Measurements from ENCODE around the gene TPP2.

Gene TPP2

GRCh38 chr13:102609696-102610095 is 12.9 kb downstream of the TPP2 start:
- no peak overlapping the region for H3K27ac Mint-ChIP-seq
- no peak overlapping the region for H3K4me3 Mint-ChIP-seq
- H3K9me3 Mint-ChIP-seq = no peaks in the 10 kb centered on the region
- intact Hi-C loops (cut with micrococcal nuclease) = loop anchor here (10.0 kb wide), 1 partner anchor 55 kb away; no protein-coding TSS in a partner anchor
- H3K4me1 Mint-ChIP-seq (ENCODE audit: low read depth) = peaks cover 56% of the 10 kb centered on the region
- H3K36me3 Mint-ChIP-seq (ENCODE audit: low read depth) = peaks cover 80% of the 10 kb centered on the region
- H3K27me3 Mint-ChIP-seq = no peaks in the 10 kb centered on the region

GRCh38 chr13:102610296-102610895 is 13.6 kb downstream of the TPP2 start:
- intact Hi-C loops (cut with micrococcal nuclease) = loop anchor here (10.0 kb wide), 1 partner anchor 54 kb away; no protein-coding TSS in a partner anchor
- peaks cover 80% of the 10 kb centered on the region for H3K36me3 Mint-ChIP-seq (ENCODE audit: low read depth)

DNA sequence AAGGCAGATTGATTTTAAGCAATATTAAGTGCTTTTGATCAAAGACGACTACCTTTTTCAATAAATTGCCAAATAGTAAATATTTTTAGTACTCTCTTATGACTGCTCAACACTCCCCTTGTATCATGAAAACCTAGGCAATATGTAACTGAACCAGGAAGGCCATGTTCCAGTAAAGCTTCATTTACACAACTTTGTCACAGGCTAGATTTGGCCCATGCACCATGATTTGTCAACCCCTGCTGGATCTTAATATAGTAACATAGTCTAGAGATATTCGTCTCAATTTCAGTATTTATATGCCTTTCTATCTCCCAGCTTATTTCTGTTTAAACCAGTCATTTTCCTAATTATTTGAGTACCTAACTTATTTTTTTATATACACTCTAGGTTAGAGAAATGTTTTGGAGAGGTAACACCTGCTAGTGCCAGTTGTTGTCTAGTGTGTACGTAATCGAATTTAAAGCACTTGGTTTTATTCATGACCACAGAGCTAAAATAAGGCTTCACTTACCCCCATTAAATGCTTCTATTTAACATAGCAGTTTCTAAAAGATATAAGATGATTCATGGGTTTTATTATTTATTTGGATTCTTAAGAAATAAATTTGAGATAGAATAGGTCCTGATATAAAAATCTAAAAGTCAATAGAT is 21.0 kb downstream of the TPP2 start:
- intact Hi-C loops (cut with micrococcal nuclease) = loop anchor here (10.0 kb wide), 1 partner anchor 47 kb away; no protein-coding TSS in a partner anchor
- no peaks in the 10 kb centered on the region for H3K9me3 Mint-ChIP-seq
- H3K36me3 Mint-ChIP-seq (ENCODE audit: low read depth) = peaks cover 74% of the 10 kb centered on the region
- H3K27ac Mint-ChIP-seq = no peak overlapping the region
- no peak overlapping the region for H3K4me3 Mint-ChIP-seq
- no peaks in the 10 kb centered on the region for H3K27me3 Mint-ChIP-seq
- H3K4me1 Mint-ChIP-seq (ENCODE audit: low read depth) = peaks cover 6% of the 10 kb centered on the region

More at GRCh38 chr13:102610296-102610895, 13.6 kb downstream of the TPP2 start:
- Mint-ChIP-seq H3K4me3 (no peak overlapping the region), H3K4me1 (ENCODE audit: low read depth) (peaks cover 49% of the 10 kb centered on the region), H3K27me3 (no peaks in the 10 kb centered on the region), H3K9me3 (no peaks in the 10 kb centered on the region), H3K27ac (no peak overlapping the region)

GRCh38 chr13:102620516-102620915 is 23.7 kb downstream of the TPP2 start:
- H3K4me3 Mint-ChIP-seq = no peak overlapping the region
- no peak overlapping the region for H3K27ac Mint-ChIP-seq
- no peaks in the 10 kb centered on the region for H3K27me3 Mint-ChIP-seq
- no peaks in the 10 kb centered on the region for H3K9me3 Mint-ChIP-seq
- H3K4me1 Mint-ChIP-seq (ENCODE audit: low read depth) = no peaks in the 10 kb centered on the region
- H3K36me3 Mint-ChIP-seq (ENCODE audit: low read depth) = peaks cover 80% of the 10 kb centered on the region
- intact Hi-C loops (cut with micrococcal nuclease) = loop anchor here (5.0 kb wide), 1 partner anchor 38 kb away; no protein-coding TSS in a partner anchor

GRCh38 chr13:102626928-102627327 is 30.1 kb downstream of the TPP2 start:
- peaks cover 11% of the 10 kb centered on the region for H3K4me1 Mint-ChIP-seq (ENCODE audit: low read depth)
- H3K36me3 Mint-ChIP-seq (ENCODE audit: low read depth) = peaks cover 84% of the 10 kb centered on the region
- no peaks in the 10 kb centered on the region for H3K9me3 Mint-ChIP-seq
- no peak overlapping the region for H3K4me3 Mint-ChIP-seq
- H3K27ac Mint-ChIP-seq = no peak overlapping the region
- intact Hi-C loops (cut with micrococcal nuclease) = no loop called here
- H3K27me3 Mint-ChIP-seq = no peaks in the 10 kb centered on the region

- Mint-ChIP-seq H3K4me3 (no peak overlapping the region), H3K36me3 (ENCODE audit: low read depth) (peaks cover 88% of the 10 kb centered on the region), H3K4me1 (ENCODE audit: low read depth) (peaks cover 11% of the 10 kb centered on the region), H3K27ac (no peak overlapping the region), H3K27me3 (no peaks in the 10 kb centered on the region), H3K9me3 (no peaks in the 10 kb centered on the region)
- intact Hi-C loops (cut with micrococcal nuclease) = no loop called here
Observed at GRCh38 chr13:102628559-102628958, 31.8 kb downstream of the TPP2 start.

- Mint-ChIP-seq H3K27ac (no peak overlapping the region), H3K27me3 (no peaks in the 10 kb centered on the region)
Observed at GRCh38 chr13:102631198-102631597, 34.4 kb downstream of the TPP2 start.

DNA sequence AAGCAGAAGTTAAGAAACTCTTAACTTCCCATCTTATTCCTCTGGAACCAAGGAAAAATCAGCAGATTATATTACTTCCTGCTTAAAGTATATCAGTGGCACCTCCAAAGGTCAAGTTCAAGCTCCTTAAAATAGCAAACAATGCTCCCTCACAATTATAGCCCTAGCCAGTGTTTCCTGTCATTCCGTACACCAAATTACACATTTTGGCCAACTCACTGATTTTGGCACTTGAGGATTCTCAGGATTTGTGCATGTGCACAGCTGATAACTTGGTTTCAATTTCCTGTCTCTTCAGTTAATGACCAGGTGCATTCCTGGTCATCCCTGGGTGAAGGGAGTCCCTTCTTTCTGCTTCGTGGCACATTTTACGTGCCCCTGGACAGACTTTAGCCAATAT is 42.0 kb downstream of the TPP2 start:
- Mint-ChIP-seq H3K4me3 (no peak overlapping the region), H3K4me1 (ENCODE audit: low read depth) (peaks cover 8% of the 10 kb centered on the region), H3K27me3 (no peaks in the 10 kb centered on the region), H3K36me3 (ENCODE audit: low read depth) (peaks cover 96% of the 10 kb centered on the region), H3K9me3 (no peaks in the 10 kb centered on the region), H3K27ac (peak overlapping the region; percentile 6)
- intact Hi-C loops (cut with micrococcal nuclease) = loop anchor here (5.0 kb wide), 1 partner anchor 34 kb away; no protein-coding TSS in a partner anchor

More at GRCh38 chr13:102631198-102631597, 34.4 kb downstream of the TPP2 start:
- Mint-ChIP-seq H3K9me3 (no peaks in the 10 kb centered on the region), H3K36me3 (ENCODE audit: low read depth) (peaks cover 93% of the 10 kb centered on the region), H3K4me3 (no peak overlapping the region), H3K4me1 (ENCODE audit: low read depth) (peaks cover 11% of the 10 kb centered on the region)
- intact Hi-C loops (cut with micrococcal nuclease) = no loop called here

- H3K4me1 Mint-ChIP-seq (ENCODE audit: low read depth) = peaks cover 8% of the 10 kb centered on the region
- intact Hi-C loops (cut with micrococcal nuclease) = no loop called here
- H3K4me3 Mint-ChIP-seq = no peak overlapping the region
- H3K9me3 Mint-ChIP-seq = no peaks in the 10 kb centered on the region
- H3K27me3 Mint-ChIP-seq = no peaks in the 10 kb centered on the region
- no peak overlapping the region for H3K27ac Mint-ChIP-seq
- H3K36me3 Mint-ChIP-seq (ENCODE audit: low read depth) = peaks cover 95% of the 10 kb centered on the region
Observed at GRCh38 chr13:102642029-102642428, 45.2 kb downstream of the TPP2 start.

DNA sequence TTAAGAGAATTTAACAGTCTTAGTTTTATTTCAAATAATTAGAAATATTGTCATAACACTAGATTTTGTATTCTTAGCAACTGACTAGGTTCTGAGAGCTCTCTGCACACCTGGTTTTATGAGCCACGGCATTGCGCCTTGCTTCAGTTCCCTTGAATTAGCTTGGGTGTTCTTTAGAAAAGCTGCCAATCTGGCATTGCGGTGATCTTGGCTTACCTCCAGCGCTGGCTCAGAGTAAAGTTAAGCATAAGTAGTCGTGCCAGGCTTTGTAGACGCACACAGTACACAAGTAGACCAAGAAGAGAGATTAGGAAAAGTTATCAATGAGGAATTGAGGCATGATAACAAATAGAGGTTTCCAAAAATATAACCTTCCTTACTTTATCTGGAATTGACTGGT is 45.7 kb downstream of the TPP2 start:
- peaks cover 95% of the 10 kb centered on the region for H3K36me3 Mint-ChIP-seq (ENCODE audit: low read depth)
- no peak overlapping the region for H3K4me3 Mint-ChIP-seq
- no peaks in the 10 kb centered on the region for H3K9me3 Mint-ChIP-seq
- peaks cover 8% of the 10 kb centered on the region for H3K4me1 Mint-ChIP-seq (ENCODE audit: low read depth)
- H3K27ac Mint-ChIP-seq = no peak overlapping the region
- intact Hi-C loops (cut with micrococcal nuclease) = no loop called here
- H3K27me3 Mint-ChIP-seq = no peaks in the 10 kb centered on the region

DNA sequence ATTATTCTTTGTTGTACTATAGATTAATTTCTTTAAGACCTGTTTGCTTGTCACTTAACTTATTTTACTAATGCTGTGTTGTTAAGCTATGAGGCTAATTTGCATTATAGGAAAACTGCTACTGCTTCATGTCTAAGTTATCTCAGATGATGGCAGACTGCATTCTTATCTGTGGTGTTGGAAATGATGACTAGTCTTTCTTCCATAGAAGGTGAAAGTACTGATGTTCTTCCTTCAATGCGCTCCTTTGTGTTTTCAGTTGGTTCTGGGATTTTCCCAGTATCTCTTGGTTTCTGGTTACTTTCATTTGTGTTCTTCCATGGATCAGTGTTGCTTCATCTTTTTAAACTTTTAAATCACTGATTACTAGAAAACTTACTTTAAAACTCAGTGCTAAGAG is 46.9 kb downstream of the TPP2 start:
- no peak overlapping the region for H3K27ac Mint-ChIP-seq

DNA sequence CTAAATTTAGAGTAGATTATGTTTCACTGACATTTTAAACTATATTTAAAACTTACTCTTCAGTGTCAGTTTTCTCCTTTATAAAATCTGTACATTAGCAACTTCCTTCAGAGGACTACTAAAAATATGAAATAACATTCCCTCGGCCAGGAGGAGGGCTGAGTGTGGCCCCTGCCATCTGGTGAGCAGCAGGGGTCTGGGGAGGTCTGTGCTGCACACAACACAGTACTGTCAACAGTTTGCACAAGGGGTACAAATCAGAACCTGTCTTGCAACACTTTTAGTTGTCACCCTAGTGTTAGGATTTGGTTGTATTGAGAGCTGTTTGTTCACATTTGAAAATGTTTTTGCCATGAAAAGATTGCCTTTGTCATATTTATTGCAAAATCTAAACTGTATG is 48.9 kb downstream of the TPP2 start:
- no peaks in the 10 kb centered on the region for H3K9me3 Mint-ChIP-seq
- H3K27ac Mint-ChIP-seq = no peak overlapping the region
- intact Hi-C loops (cut with micrococcal nuclease) = loop anchor here (2.0 to 5.0 kb wide), 2 partner anchors 13 to 212 kb away; no protein-coding TSS in a partner anchor
- peaks cover 90% of the 10 kb centered on the region for H3K36me3 Mint-ChIP-seq (ENCODE audit: low read depth)
- H3K4me3 Mint-ChIP-seq = no peak overlapping the region
- H3K27me3 Mint-ChIP-seq = no peaks in the 10 kb centered on the region
- H3K4me1 Mint-ChIP-seq (ENCODE audit: low read depth) = no peaks in the 10 kb centered on the region

More for the DNA sequence above, 46.9 kb downstream of the TPP2 start:
- H3K4me3 Mint-ChIP-seq = no peak overlapping the region
- H3K36me3 Mint-ChIP-seq (ENCODE audit: low read depth) = peaks cover 95% of the 10 kb centered on the region
- peaks cover 1% of the 10 kb centered on the region for H3K4me1 Mint-ChIP-seq (ENCODE audit: low read depth)
- intact Hi-C loops (cut with micrococcal nuclease) = loop anchor here (2.0 kb wide), 1 partner anchor 15 kb away; no protein-coding TSS in a partner anchor
- H3K27me3 Mint-ChIP-seq = no peaks in the 10 kb centered on the region
- no peaks in the 10 kb centered on the region for H3K9me3 Mint-ChIP-seq

GRCh38 chr13:102648046-102648445 is 51.3 kb downstream of the TPP2 start:
- Mint-ChIP-seq H3K9me3 (no peaks in the 10 kb centered on the region), H3K4me3 (no peak overlapping the region), H3K4me1 (ENCODE audit: low read depth) (no peaks in the 10 kb centered on the region), H3K36me3 (ENCODE audit: low read depth) (peaks cover 83% of the 10 kb centered on the region), H3K27ac (no peak overlapping the region), H3K27me3 (no peaks in the 10 kb centered on the region)
- intact Hi-C loops (cut with micrococcal nuclease) = loop anchor here (5.0 kb wide), 1 partner anchor 209 kb away; no protein-coding TSS in a partner anchor

GRCh38 chr13:102650444-102650843 is 53.7 kb downstream of the TPP2 start:
- H3K4me1 Mint-ChIP-seq (ENCODE audit: low read depth) = no peaks in the 10 kb centered on the region
- intact Hi-C loops (cut with micrococcal nuclease) = no loop called here
- H3K27ac Mint-ChIP-seq = no peak overlapping the region
- H3K4me3 Mint-ChIP-seq = no peak overlapping the region
- peaks cover 67% of the 10 kb centered on the region for H3K36me3 Mint-ChIP-seq (ENCODE audit: low read depth)
- H3K9me3 Mint-ChIP-seq = no peaks in the 10 kb centered on the region
- H3K27me3 Mint-ChIP-seq = no peaks in the 10 kb centered on the region
